GM12872 (cell line): ENCODE measurements around the gene CDC42BPA.

Source experiments
- TF ChIP-seq, protein P1 (sequence below): IDR thresholded peaks from 3 replicates; pipeline ENCODE4 v1.5.1; 2011; ENCODE audit warnings: low read depth, mild to moderate bottlenecking, low read length, moderate library complexity; ENCODE audit not compliant: insufficient read depth

Gene CDC42BPA

DNA sequence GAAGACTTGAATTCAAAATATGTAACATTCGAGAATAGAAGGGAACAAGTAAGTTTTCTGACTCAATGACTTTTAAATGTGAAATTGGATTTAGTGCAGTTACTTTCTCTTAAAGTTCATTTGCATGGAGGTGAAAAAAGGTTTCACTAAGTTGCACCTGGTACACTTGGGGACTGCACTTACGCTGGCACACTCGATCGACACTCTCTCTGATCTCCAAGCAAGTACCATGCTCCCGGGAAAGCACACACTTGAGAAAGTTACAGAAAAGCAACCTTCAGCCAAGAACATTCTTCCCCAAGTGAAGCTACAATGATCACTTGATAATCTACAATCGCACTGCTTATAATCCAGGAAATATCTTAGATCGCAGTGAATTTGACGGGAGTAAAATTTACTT lies 315.1 kb downstream of the CDC42BPA start:
- TF ChIP-seq, protein P1, sequence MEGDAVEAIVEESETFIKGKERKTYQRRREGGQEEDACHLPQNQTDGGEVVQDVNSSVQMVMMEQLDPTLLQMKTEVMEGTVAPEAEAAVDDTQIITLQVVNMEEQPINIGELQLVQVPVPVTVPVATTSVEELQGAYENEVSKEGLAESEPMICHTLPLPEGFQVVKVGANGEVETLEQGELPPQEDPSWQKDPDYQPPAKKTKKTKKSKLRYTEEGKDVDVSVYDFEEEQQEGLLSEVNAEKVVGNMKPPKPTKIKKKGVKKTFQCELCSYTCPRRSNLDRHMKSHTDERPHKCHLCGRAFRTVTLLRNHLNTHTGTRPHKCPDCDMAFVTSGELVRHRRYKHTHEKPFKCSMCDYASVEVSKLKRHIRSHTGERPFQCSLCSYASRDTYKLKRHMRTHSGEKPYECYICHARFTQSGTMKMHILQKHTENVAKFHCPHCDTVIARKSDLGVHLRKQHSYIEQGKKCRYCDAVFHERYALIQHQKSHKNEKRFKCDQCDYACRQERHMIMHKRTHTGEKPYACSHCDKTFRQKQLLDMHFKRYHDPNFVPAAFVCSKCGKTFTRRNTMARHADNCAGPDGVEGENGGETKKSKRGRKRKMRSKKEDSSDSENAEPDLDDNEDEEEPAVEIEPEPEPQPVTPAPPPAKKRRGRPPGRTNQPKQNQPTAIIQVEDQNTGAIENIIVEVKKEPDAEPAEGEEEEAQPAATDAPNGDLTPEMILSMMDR = no peak

DNA sequence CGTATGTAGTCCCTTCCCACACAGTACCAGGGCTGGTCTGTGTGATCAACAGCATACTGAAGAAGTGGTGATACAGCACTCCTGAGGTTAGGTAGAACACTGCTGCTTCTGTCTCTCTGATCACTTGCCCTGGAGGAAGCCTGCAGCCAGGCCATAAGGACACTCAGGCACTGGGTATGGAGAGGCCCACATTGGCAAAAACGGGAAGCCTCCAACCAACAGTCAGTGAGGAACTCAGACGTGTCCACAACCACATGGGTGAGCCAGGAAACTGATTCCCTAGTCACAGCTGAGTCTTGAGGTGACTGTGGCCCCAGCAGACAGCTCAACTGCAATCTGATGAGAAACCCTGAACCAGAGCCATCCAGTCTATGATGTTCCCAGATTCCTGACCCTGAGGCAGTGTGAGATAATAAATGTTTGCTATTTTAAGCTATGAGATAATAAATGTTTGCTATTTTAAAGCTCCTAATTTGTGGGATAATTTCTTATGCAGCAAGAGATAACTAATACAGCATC lies 315.7 kb downstream of the CDC42BPA start:
- TF ChIP-seq, protein P1 = no peak

DNA sequence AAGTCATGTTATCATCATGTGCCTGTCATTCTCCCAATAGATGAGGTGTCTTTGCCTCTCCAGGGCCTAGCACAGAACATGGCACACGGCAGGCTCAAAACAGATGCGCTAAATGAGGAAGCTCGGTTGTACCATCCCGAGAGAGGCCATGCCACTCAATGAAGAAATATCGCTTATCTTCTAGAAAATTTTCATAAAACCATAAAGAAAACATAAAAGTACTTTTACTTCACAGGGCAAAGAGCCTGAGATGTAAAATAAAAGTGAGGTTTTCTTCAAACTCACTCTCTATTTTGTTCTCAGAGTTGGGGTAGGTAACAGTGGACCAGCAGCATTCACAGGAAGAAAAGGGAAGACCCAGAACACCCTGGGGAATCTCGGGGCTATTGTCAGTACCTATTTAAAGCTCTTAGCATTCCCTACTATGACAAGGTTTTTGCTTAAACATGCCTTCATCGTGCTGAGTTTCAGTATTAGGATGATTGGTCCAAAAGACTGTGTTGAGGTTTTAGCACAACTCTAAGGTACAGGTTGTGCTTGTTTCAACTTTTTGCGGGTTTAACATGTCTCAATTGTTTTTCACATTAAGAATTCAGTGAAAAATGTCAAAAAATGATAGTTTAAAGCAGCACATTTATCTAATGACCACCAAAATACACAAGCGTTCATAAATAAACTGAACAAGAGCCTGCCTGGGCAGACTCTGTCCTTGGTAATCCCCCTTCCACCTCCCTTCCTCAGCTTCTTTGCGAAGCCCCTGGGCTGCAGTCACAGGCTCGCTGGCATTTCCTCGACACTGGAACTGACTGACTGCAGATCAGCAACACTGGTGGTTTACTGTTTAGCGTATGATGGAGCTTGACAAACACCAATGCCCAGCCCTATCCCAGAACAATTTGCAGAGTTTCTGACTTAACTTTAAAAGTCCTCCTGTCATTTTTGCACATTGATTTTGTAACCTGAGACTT lies 322.6 kb downstream of the CDC42BPA start:
- TF ChIP-seq, protein P1 = no peak

DNA sequence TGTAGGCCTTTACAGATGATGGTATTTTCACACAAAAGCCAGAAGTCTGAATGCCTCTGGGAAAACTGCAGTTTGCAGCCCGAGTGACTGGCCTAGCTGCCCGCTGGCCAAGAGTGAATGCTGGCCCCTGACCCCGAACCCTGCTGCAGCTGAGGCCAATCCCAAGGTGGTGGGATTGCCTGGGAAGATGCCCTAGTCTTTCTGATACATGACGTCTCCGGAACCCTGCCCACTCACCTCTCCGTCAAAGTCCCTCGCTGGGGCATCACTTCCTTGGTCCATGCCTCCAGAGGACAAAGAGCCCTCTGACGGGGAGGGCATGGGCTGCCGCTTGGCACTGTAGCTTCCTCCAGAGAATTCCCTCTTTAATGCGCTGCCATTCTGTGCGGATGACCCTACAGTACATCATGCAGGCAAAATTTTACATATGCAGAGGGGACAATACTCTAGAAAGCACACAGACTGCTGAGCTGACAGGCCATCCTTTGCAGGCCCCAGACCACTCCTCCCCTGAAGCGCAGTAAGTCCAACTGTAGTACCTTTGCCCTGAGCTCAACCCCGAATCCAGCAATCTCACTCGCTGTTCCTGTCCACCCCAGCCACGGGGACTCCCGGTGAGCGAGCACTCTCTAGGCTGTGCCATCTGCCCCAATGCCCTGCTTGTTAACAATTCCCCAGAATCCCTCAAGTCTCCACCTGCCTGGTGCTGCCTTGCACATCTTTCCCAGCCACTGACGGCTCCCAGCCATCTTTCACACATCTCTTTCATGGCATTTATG lies 323.5 kb downstream of the CDC42BPA start:
- TF ChIP-seq, protein P1 = no peak

DNA sequence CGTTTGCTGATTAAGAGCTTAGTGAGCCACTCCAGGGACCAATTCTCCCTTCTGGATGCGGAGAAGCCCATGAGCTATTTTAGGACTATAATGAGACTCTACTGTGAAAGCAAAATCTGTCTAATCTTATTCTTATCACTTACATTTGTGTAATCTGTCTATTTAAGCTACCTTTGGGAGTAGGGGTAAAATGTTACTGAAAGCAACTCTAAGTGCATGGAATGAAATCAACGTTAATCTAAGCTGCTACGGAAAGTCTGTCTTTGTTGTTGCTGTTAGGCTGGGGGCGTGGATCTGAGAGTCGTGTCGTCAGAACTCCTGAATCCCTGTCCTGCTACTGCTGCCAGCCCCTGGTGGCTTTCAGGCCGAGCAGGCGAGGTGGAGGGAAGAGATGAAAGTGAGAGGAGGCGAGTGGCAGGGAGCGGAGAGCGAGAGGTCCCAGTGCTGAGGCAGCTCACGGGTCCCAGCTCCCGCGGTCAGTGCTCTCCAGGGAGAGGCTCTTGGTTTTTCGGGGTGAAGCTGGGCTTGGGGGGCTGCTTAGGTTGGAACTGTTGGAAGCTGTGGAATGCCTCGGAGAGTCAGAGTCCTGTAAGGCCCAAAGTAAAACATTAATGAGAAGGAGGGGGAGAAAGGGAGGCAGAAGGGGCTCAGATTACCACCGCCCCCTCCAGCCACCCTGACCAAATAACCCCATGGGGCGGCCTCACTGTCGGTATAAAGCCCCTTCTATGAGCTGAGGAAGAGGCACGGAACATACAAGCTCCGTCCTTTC lies 324.3 kb downstream of the CDC42BPA start:
- TF ChIP-seq, protein P1 = no peak

DNA sequence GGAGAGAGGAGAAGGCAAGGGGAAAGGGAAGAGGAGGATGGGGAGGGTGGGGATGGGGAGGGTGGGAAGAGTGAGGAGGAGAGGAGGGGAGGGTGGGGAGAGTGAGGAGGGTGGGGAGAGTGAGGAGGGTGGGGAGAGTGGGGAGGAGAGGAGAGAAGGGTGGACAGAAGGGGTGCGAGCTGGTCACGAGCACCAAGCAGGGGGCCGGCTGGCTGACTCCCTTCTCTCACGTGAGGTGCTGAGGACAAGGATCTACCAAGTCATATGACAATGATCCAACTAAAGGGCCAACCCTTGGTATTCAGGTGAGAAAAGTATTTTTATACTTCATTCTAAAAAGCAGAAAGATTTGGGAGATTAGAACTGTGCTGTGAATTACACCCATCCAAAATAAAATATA lies 326.4 kb downstream of the CDC42BPA start:
- TF ChIP-seq, protein P1 = no peak
